HuH-7.5 (cell line): ENCODE results near the gene MYO5A.

Source experiments
- DNase-seq: peaks from one replicate; pipeline ENCODE4 v3.0.0; 2011; ENCODE audit warnings: low spot score

The MYO5A gene

GRCh38 chr15:52361975-52362494 lies 166.6 kb downstream of the MYO5A start:
- DNase-seq: no peak

- DNase-seq: no peak
Observed at GRCh38 chr15:52361494-52361893, 167.2 kb downstream of the MYO5A start.

- DNase-seq: no peak
Observed at GRCh38 chr15:52360229-52361203, 168.2 kb downstream of the MYO5A start.

GRCh38 chr15:52359722-52360121 lies 169.0 kb downstream of the MYO5A start:
- no peak for DNase-seq

GRCh38 chr15:52357949-52358348 lies 170.7 kb downstream of the MYO5A start:
- DNase-seq: no peak

- DNase-seq: no peak
Observed at GRCh38 chr15:52352086-52352485, 176.6 kb downstream of the MYO5A start.

- DNase-seq: no peak
Observed at GRCh38 chr15:52351206-52351908, 177.3 kb downstream of the MYO5A start.

GRCh38 chr15:52350423-52350822 lies 178.3 kb downstream of the MYO5A start:
- no peak for DNase-seq

GRCh38 chr15:52349052-52349700 lies 179.5 kb downstream of the MYO5A start:
- DNase-seq: no peak

- DNase-seq: no peak
Observed at GRCh38 chr15:52348056-52348745, 180.5 kb downstream of the MYO5A start.

- no peak for DNase-seq
Observed at GRCh38 chr15:52344592-52344991, 184.1 kb downstream of the MYO5A start.

- DNase-seq: no peak
Observed at GRCh38 chr15:52343831-52344230, 184.8 kb downstream of the MYO5A start.

GRCh38 chr15:52340093-52340492 lies 188.6 kb downstream of the MYO5A start:
- DNase-seq: no peak

- no peak for DNase-seq
Observed at GRCh38 chr15:52338891-52339290, 189.8 kb downstream of the MYO5A start.

GRCh38 chr15:52338058-52338457 lies 190.6 kb downstream of the MYO5A start:
- DNase-seq: no peak

GRCh38 chr15:52337198-52337853 lies 191.4 kb downstream of the MYO5A start:
- no peak for DNase-seq

- DNase-seq: peak; percentile 18
Observed at GRCh38 chr15:52336529-52336928, 192.2 kb downstream of the MYO5A start.

GRCh38 chr15:52334491-52335160 lies 194.1 kb downstream of the MYO5A start:
- no peak for DNase-seq

GRCh38 chr15:52331490-52332240 lies 197.0 kb downstream of the MYO5A start:
- DNase-seq: peak; percentile 20

- no peak for DNase-seq
Observed at GRCh38 chr15:52329987-52330386, 198.7 kb downstream of the MYO5A start.
